Effector CD8-positive, alpha-beta T cell (primary cell): Measurements from ENCODE around the gene TACR1.
"Not testable (repeated sequence)": the region's sequence is repeated elsewhere in the genome, so short reads cannot be mapped to it uniquely, and the experiment has no call there.

ENCODE experiments used
- DNase-seq: peaks from one replicate; lab custom pipeline; 2025; lab: John Stamatoyannopoulos, UW
- total RNA-seq, 4 experiments: gene quantifications; one replicate each; lab custom pipeline; 2026; lab: John Stamatoyannopoulos, UW

TACR1 gene
- total RNA-seq = 0 to 0.36 (median 0.04) reads per million in 4 experiments

GRCh38 chr2:75199428-75200011 is at the start of gene TACR1:
TSS of gene TACR1 (minus strand) at chr2:75199520. CDS start at chr2:75198934, 586 bp downstream.
- peak; percentile 26 for DNase-seq

GRCh38 chr2:75248581-75248980 is 49.3 kb upstream of the TACR1 start:
- not testable (repeated sequence) for DNase-seq

GRCh38 chr2:75246441-75247167 is 47.3 kb upstream of the TACR1 start:
- no peak for DNase-seq

GRCh38 chr2:75243219-75243618 is 43.9 kb upstream of the TACR1 start:
- no peak for DNase-seq

- no peak for DNase-seq
Measured at GRCh38 chr2:75241696-75242095, 42.4 kb upstream of the TACR1 start.

GRCh38 chr2:75238670-75239330 is 39.5 kb upstream of the TACR1 start:
- no peak for DNase-seq

GRCh38 chr2:75237296-75237695 is 38.0 kb upstream of the TACR1 start:
- DNase-seq = no peak

- DNase-seq = no peak
Measured at GRCh38 chr2:75233965-75234364, 34.6 kb upstream of the TACR1 start.

GRCh38 chr2:75226617-75227016 is 27.3 kb upstream of the TACR1 start:
- DNase-seq = no peak

GRCh38 chr2:75226099-75226498 is 26.8 kb upstream of the TACR1 start:
- no peak for DNase-seq

- DNase-seq = no peak
Measured at GRCh38 chr2:75224636-75225094, 25.3 kb upstream of the TACR1 start.

- no peak for DNase-seq
Measured at GRCh38 chr2:75222527-75222926, 23.2 kb upstream of the TACR1 start.

- no peak for DNase-seq
Measured at GRCh38 chr2:75221862-75222261, 22.5 kb upstream of the TACR1 start.

- DNase-seq = not testable (repeated sequence)
Measured at GRCh38 chr2:75219213-75219612, 19.9 kb upstream of the TACR1 start.

GRCh38 chr2:75211266-75211770 is 12.0 kb upstream of the TACR1 start:
- no peak for DNase-seq

- DNase-seq = no peak
Measured at GRCh38 chr2:75210409-75210808, 11.1 kb upstream of the TACR1 start.

- no peak for DNase-seq
Measured at GRCh38 chr2:75208738-75209137, 9.4 kb upstream of the TACR1 start.

- no peak for DNase-seq
Measured at GRCh38 chr2:75204833-75205232, 5.5 kb upstream of the TACR1 start.

- DNase-seq = no peak
Measured at GRCh38 chr2:75202359-75202758, 3.0 kb upstream of the TACR1 start.

- DNase-seq = no peak
Measured at GRCh38 chr2:75200140-75201096, 1.1 kb upstream of the TACR1 start.

GRCh38 chr2:75195076-75195691 is 4.1 kb downstream of the TACR1 start:
- no peak for DNase-seq
